ENCODE data around the gene ZSCAN20.

The ZSCAN20 gene

DNA sequence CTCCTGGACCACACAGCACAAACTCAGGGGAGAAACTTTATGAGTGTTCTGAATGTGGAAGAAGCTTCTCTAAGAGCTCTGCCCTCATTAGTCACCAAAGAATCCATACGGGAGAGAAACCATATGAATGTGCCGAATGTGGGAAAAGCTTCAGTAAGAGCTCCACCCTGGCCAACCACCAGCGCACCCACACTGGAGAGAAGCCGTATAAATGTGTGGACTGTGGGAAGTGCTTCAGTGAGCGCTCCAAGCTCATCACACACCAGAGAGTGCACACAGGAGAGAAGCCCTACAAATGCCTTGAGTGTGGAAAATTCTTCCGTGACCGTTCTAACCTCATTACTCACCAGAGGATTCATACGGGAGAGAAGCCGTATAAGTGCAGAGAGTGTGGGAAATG lies 22.5 kb downstream of the ZSCAN20 start:
- no peak for ATAC-seq

GRCh38 chr1:33497410-33497809 lies 25.0 kb downstream of the ZSCAN20 start:
- no peak for ATAC-seq
- TF ChIP-seq, protein P1, sequence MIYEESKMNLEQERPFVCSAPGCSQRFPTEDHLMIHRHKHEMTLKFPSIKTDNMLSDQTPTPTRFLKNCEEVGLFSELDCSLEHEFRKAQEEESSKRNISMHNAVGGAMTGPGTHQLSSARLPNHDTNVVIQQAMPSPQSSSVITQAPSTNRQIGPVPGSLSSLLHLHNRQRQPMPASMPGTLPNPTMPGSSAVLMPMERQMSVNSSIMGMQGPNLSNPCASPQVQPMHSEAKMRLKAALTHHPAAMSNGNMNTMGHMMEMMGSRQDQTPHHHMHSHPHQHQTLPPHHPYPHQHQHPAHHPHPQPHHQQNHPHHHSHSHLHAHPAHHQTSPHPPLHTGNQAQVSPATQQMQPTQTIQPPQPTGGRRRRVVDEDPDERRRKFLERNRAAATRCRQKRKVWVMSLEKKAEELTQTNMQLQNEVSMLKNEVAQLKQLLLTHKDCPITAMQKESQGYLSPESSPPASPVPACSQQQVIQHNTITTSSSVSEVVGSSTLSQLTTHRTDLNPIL (CRISPR knock-in tag; IDR thresholded peaks at IDR 0.05; ENCODE audit: low read depth) = no peak
- TF ChIP-seq, protein P2, sequence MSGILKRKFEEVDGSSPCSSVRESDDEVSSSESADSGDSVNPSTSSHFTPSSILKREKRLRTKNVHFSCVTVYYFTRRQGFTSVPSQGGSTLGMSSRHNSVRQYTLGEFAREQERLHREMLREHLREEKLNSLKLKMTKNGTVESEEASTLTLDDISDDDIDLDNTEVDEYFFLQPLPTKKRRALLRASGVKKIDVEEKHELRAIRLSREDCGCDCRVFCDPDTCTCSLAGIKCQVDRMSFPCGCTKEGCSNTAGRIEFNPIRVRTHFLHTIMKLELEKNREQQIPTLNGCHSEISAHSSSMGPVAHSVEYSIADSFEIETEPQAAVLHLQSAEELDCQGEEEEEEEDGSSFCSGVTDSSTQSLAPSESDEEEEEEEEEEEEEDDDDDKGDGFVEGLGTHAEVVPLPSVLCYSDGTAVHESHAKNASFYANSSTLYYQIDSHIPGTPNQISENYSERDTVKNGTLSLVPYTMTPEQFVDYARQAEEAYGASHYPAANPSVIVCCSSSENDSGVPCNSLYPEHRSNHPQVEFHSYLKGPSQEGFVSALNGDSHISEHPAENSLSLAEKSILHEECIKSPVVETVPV (CRISPR knock-in tag; IDR thresholded peaks at IDR 0.05) = no peak

More for the DNA sequence above, 22.5 kb downstream of the ZSCAN20 start:
- TF ChIP-seq ARNTL (CRISPR knock-in tag; IDR thresholded peaks at IDR 0.05; ENCODE audit: borderline replicate concordance, low read depth) (no peak), TSHZ2 (CRISPR knock-in tag; IDR thresholded peaks at IDR 0.05) (no peak), ESRRG (CRISPR knock-in tag; IDR thresholded peaks at IDR 0.05) (no peak), ZC3H10 (CRISPR knock-in tag; IDR thresholded peaks at IDR 0.05) (no peak), OSR1 (CRISPR knock-in tag; IDR thresholded peaks at IDR 0.05) (no peak)
- TF ChIP-seq, protein P2 (CRISPR knock-in tag; IDR thresholded peaks at IDR 0.05) = no peak
- TF ChIP-seq, protein P1 (CRISPR knock-in tag; IDR thresholded peaks at IDR 0.05; ENCODE audit: low read depth) = no peak

GRCh38 chr1:33500547-33500946 lies 28.1 kb downstream of the ZSCAN20 start:
- TF ChIP-seq ZNF70 (CRISPR knock-in tag; IDR thresholded peaks at IDR 0.05) (no peak), ZNF8 (CRISPR knock-in tag; IDR thresholded peaks at IDR 0.05) (no peak), SNAI2 (CRISPR knock-in tag; IDR thresholded peaks at IDR 0.05) (no peak), ESRRG (CRISPR knock-in tag; IDR thresholded peaks at IDR 0.05) (no peak), TSHZ2 (CRISPR knock-in tag; IDR thresholded peaks at IDR 0.05) (no peak), POU6F1 (CRISPR knock-in tag; IDR thresholded peaks at IDR 0.05; ENCODE audit: borderline replicate concordance, low read depth) (no peak), CSDC2 (CRISPR knock-in tag; IDR thresholded peaks at IDR 0.05) (no peak), RARB (CRISPR knock-in tag; IDR thresholded peaks at IDR 0.05) (no peak), ARNTL (CRISPR knock-in tag; IDR thresholded peaks at IDR 0.05; ENCODE audit: borderline replicate concordance, low read depth) (no peak), ZC3H10 (CRISPR knock-in tag; IDR thresholded peaks at IDR 0.05) (no peak), BACH2 (CRISPR knock-in tag; IDR thresholded peaks at IDR 0.05; ENCODE audit: borderline replicate concordance) (no peak), TOX (CRISPR knock-in tag; IDR thresholded peaks at IDR 0.05; ENCODE audit: borderline replicate concordance) (no peak), GLIS3 (CRISPR knock-in tag; IDR thresholded peaks at IDR 0.05) (no peak), ZFP3 (CRISPR knock-in tag; IDR thresholded peaks at IDR 0.05) (no peak), ZNF565 (CRISPR knock-in tag; conservative IDR thresholded peaks at IDR 0.05; ENCODE audit: low read depth) (no peak), ZFP30 (CRISPR knock-in tag; IDR thresholded peaks at IDR 0.05) (no peak)
- TF ChIP-seq, protein P1 (CRISPR knock-in tag; IDR thresholded peaks at IDR 0.05; ENCODE audit: low read depth) = no peak
- ATAC-seq = no peak

All from SK-N-SH treated with all-trans-retinoic acid at 6 μM for 48 hours (cell line).